D721Med (cell line): Measurements from ENCODE around the gene DENND2A.

Source experiments
- DNase-seq: peaks from one replicate; pipeline ENCODE4 v3.0.0; 2011; ENCODE audit warnings: low spot score; ENCODE audit not compliant: insufficient read length
- FAIRE-seq: peaks from 2 replicates; lab custom pipeline; 2011; peaks lifted over from hg19 to GRCh38; lab: Jason Lieb, UNC
- TF ChIP-seq, protein P1 (sequence below): IDR thresholded peaks from 2 replicates; pipeline ENCODE4 v1.5.1; 2012; ENCODE audit warnings: mild to moderate bottlenecking, control low read depth; ENCODE audit not compliant: insufficient read depth; ENCODE audit errors: missing control alignments

Gene DENND2A

DNA sequence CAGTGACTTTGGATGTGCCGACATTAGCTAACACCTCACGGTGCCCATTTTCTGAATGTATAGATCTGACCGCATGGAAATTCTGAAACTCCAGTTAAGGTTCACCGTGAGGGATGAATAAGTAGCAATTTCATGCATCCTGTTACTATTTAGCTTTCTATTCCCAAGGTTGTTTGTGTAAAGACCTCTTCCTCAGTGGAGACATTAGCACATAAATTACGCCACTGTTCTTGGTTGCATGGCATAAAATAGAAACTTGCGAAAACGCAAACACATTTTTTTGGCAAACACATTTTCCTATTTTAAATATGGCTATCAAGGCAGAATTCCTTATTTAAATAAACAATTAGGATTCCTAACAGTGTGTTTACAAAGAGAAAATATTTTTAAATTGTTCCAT lies 36.5 kb downstream of the DENND2A start:
- peak; percentile 51 for FAIRE-seq
- TF ChIP-seq, protein P1, sequence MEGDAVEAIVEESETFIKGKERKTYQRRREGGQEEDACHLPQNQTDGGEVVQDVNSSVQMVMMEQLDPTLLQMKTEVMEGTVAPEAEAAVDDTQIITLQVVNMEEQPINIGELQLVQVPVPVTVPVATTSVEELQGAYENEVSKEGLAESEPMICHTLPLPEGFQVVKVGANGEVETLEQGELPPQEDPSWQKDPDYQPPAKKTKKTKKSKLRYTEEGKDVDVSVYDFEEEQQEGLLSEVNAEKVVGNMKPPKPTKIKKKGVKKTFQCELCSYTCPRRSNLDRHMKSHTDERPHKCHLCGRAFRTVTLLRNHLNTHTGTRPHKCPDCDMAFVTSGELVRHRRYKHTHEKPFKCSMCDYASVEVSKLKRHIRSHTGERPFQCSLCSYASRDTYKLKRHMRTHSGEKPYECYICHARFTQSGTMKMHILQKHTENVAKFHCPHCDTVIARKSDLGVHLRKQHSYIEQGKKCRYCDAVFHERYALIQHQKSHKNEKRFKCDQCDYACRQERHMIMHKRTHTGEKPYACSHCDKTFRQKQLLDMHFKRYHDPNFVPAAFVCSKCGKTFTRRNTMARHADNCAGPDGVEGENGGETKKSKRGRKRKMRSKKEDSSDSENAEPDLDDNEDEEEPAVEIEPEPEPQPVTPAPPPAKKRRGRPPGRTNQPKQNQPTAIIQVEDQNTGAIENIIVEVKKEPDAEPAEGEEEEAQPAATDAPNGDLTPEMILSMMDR = no peak
- DNase-seq = no peak

DNA sequence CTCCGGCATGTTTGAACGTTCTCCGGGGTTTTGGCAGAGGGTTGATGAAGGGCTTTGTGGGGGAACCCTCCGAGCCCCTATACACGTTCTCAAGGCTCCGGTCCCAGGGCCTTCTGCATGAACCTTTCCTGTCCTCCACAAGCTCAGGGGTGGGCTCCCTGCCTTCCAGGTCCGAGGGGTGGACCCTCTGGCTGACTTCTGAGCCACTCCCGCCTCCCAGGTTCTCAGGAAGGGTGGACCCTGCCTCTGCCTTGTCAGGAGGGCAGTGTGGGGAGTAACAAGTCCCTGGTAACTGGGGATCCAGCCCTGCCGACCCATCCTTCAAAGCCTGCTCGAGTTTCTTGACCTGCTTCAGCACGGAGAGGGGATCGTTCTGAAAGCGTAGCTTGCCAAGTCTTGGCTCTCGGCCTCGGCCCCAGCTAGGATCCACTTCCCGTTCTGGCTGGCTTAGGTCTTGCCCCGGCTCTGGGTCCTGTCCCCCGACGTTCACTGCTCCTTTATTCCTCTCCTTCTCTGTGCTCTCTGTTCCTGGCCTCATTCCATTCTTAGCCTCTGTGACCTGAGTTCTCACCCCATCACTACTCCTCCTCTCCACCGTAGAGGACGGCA lies 38.9 kb downstream of the DENND2A start:
- TF ChIP-seq, protein P1 = no peak
- no peak for FAIRE-seq
- no peak for DNase-seq

DNA sequence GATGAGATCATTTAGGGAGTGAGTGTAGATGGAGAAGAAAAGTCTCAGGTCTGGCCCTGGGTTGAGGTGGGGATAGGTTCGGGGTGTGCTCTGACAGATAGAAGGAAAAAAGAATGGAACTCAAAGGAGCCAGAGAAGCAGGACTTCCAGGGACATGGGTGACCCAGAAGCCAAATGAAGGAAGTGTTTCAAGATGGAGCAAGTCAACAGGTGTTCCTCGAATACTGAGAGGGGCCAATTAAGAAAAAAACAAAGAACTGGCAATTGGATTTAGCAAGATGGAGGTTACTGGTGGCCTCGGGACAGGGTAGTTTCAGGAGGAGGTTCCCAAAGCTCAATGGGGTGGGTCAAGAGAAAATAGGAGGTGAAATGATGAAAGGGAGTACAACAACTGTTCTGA lies 40.3 kb downstream of the DENND2A start:
- TF ChIP-seq, protein P1 = no peak
- DNase-seq = no peak
- no peak for FAIRE-seq

- no peak for FAIRE-seq
- no peak for DNase-seq
- TF ChIP-seq, protein P1 = no peak
Observed at GRCh38 chr7:140597428-140597949, 43.1 kb downstream of the DENND2A start.

- FAIRE-seq = no peak
- DNase-seq = no peak
- TF ChIP-seq, protein P1 = no peak
Observed at GRCh38 chr7:140596519-140597427, 43.8 kb downstream of the DENND2A start.

GRCh38 chr7:140595468-140596092 lies 45.0 kb downstream of the DENND2A start:
- FAIRE-seq (no peak), DNase-seq (no peak)

More at GRCh38 chr7:140595468-140596092, 45.0 kb downstream of the DENND2A start:
- TF ChIP-seq, protein P1 = no peak
